ENCODE measurements around the gene GORASP1. TPM values are rescaled to one million over a fixed set of nuclear protein-coding genes. Genes with fewer than 3 reads are reported as not detected.

Gene GORASP1
- total and polyA plus RNA-seq, 2 of the 8 experiments (the other 6 are each of a cell fraction or from before 2014, with no cell fraction given) = 33.4 to 33.5 TPM

- no peaks in the 10 kb centered on the region for H3K9me3 ChIP-seq (ENCODE audit: insufficient read depth in 2 of 2, low read depth in 1 of 2, low read length in 1 of 2)
- H3K4me2 ChIP-seq (ENCODE audit: insufficient read depth in 1 of 2, low read depth in 2 of 2, low read length in 2 of 2) = no peak overlapping the region
- H3K27ac ChIP-seq (ENCODE audit: low read depth, low read length) = no peak overlapping the region
- H4K8ac ChIP-seq (ENCODE audit: extremely low read depth, insufficient read depth, low read length) = no peak overlapping the region; the same call in 1 of the 2 replicates
- H2BK20ac ChIP-seq (ENCODE audit: low read length) = no peak overlapping the region
- H4K20me1 ChIP-seq (replicated peaks in 1 of 2; ENCODE audit: control insufficient read depth in 1 of 2, insufficient read depth in 2 of 2, low read length in 2 of 2) = peaks cover 3 to 30% of the 10 kb centered on the region in 2 experiments
- no peak overlapping the region for H4K91ac ChIP-seq (replicated peaks; ENCODE audit: insufficient read length, low read length)
- H3K4me1 ChIP-seq (replicated peaks in 1 of 4; ENCODE audit: control insufficient read depth in 3 of 4, insufficient read depth in 4 of 4, low read length in 3 of 4) = peaks cover 17 to 40% (median 28%) of the 10 kb centered on the region in 4 experiments
- peaks cover 3% of the 10 kb centered on the region; the same call in 1 of the 2 replicates for H3K23me2 ChIP-seq (ENCODE audit: low read depth, low read length)
- 80% methylated on average over 11 of the region's 11 CpGs; no CpG with 5 or more reads in 1 of the 2 experiments for WGBS, 2 experiments (ENCODE audit: extremely low coverage in 1 of 2, insufficient coverage in 1 of 2, insufficient read length in 1 of 2, insufficient replicate concordance in 2 of 2, low coverage in 1 of 2, low lambda C conversion rate in 2 of 2, missing lambda C conversion rate in 1 of 2)
- H4K5ac ChIP-seq (ENCODE audit: insufficient read length, low read depth, low read length) = no peak overlapping the region
- no peak overlapping the region for H2BK5ac ChIP-seq (ENCODE audit: low read depth, low read length)
- no peak overlapping the region for H3K18ac ChIP-seq (ENCODE audit: extremely low read depth, low read length)
- no peak overlapping the region for H2BK15ac ChIP-seq (ENCODE audit: low read length)
- no peak overlapping the region for H3K14ac ChIP-seq (ENCODE audit: insufficient read length)
- H3K56ac ChIP-seq (replicated peaks; ENCODE audit: insufficient read length, low read depth, low read length) = no peak overlapping the region
- FAIRE-seq = no peak
- H2BK12ac ChIP-seq (ENCODE audit: low read depth, low read length) = no peak overlapping the region
- no peak overlapping the region for H3K4me3 ChIP-seq (ENCODE audit: extremely low read depth in 1 of 4, insufficient read depth in 2 of 4, low read depth in 3 of 4, low read length in 4 of 4)
- POLR2A ChIA-PET (ENCODE audit: partially characterized antibody) = interaction anchor here (1.2 to 2.0 kb wide), 2 partner anchors 8 to 19 kb away, joined by 5 to 8 read pairs; no protein-coding TSS in a partner anchor
- DNase-seq (ENCODE audit: low read depth in 1 of 2, low spot score in 2 of 2) = no peak
- CTCF ChIA-PET (ENCODE audit: partially characterized antibody) = interaction anchor here (0.9 to 2.8 kb wide), 9 partner anchors 9 to 146 kb away, joined by 3 to 11 read pairs (median 3); no protein-coding TSS in a partner anchor
- no peaks in the 10 kb centered on the region for H3K27me3 ChIP-seq (replicated peaks in 1 of 4; ENCODE audit: control insufficient read depth in 3 of 4, extremely low read depth in 1 of 4, insufficient read depth in 3 of 4, low read length in 3 of 4)
- H3K79me2 ChIP-seq (ENCODE audit: control insufficient read depth in 1 of 2, insufficient read depth in 2 of 2, low read length in 2 of 2) = peaks cover 14 to 44% of the 10 kb centered on the region in 2 experiments
- no peak overlapping the region for H3K4ac ChIP-seq (replicated peaks; ENCODE audit: insufficient read length, low read depth, low read length)
- H2AFZ ChIP-seq (ENCODE audit: low read length) = no peak overlapping the region
- peaks cover 14 to 41% (median 21%) of the 10 kb centered on the region in 4 experiments; a peak in 6 of 8 replicates for H3K36me3 ChIP-seq (ENCODE audit: control insufficient read depth in 2 of 4, insufficient read depth in 4 of 4, low read length in 3 of 4)
- H3K23ac ChIP-seq (ENCODE audit: insufficient read length) = no peak overlapping the region
- H3K79me1 ChIP-seq (ENCODE audit: low read depth, low read length) = peaks cover 18% of the 10 kb centered on the region; the same call in 1 of the 2 replicates
- H2BK120ac ChIP-seq (replicated peaks; ENCODE audit: low read depth, low read length) = no peak overlapping the region
- H3K9ac ChIP-seq (replicated peaks in 1 of 4; ENCODE audit: extremely low read depth in 1 of 4, low read depth in 3 of 4, low read length in 3 of 4) = no peak overlapping the region
- no peak overlapping the region for H2AK5ac ChIP-seq (ENCODE audit: low read depth, low read length)
Measured at GRCh38 chr3:39146083-39146501, 38.7 kb upstream of the GORASP1 start.

Data from H1 (cell line).